ENCODE data around the gene RIMS4. TPM values are rescaled to one million over a fixed set of nuclear protein-coding genes. Genes with fewer than 3 reads are reported as not detected.

Gene RIMS4
- total RNA-seq, 1 donor from 2014 or later, result not detected

DNA sequence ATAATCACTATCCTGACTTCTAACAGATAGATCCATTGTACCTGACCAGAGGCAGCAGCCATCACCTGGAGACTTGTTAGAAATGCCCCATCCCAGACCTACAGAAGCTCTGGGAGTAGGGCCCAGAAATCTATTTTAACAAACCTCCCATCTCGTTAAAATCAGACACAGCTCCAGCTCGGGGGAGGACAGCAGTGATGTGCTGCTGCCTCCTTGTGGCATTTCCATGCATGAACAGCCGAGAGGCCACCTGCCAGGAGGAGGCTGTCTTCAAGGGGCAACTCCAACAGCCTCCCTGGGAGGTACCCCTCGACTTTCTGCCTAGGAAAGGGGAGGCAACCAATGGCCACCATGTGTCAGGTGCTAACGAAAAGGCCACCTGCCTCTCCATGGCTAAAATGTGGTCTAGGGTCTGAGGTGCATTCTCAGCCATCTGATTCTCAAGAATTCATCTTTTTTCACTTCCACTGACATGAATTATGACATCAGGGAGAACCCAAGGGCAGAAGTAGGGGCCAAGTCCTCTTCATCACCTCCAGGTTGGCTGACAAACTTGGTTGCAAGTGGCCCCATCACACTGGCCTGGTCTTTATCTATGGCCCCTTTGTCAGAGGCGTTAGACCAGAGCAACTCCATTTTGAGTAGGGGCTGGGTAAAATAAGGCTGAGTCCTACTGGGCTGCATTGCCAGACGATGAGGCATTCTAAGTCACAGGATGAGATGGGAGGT, 76.8 kb downstream of the RIMS4 start:
- ATAC-seq (ENCODE audit: low read depth) (peak; percentile 74), DNase-seq (peak; percentile 27)
- Mint-ChIP-seq H3K27ac (no peak overlapping the region), H3K27me3 (no peaks in the 10 kb centered on the region), H3K9me3 (peaks cover 2% of the 10 kb centered on the region), H3K4me1 (peaks cover 8% of the 10 kb centered on the region), H3K36me3 (ENCODE audit: low read depth) (no peaks in the 10 kb centered on the region), H3K4me3 (no peak overlapping the region)
- ChIA-PET CTCF (interaction anchor here (1.0 to 2.0 kb wide), 7 partner anchors 48 to 516 kb away, joined by 3 to 11 read pairs (median 5); no protein-coding TSS in a partner anchor), POLR2A (no interaction called here)
- TF ChIP-seq, protein P1, sequence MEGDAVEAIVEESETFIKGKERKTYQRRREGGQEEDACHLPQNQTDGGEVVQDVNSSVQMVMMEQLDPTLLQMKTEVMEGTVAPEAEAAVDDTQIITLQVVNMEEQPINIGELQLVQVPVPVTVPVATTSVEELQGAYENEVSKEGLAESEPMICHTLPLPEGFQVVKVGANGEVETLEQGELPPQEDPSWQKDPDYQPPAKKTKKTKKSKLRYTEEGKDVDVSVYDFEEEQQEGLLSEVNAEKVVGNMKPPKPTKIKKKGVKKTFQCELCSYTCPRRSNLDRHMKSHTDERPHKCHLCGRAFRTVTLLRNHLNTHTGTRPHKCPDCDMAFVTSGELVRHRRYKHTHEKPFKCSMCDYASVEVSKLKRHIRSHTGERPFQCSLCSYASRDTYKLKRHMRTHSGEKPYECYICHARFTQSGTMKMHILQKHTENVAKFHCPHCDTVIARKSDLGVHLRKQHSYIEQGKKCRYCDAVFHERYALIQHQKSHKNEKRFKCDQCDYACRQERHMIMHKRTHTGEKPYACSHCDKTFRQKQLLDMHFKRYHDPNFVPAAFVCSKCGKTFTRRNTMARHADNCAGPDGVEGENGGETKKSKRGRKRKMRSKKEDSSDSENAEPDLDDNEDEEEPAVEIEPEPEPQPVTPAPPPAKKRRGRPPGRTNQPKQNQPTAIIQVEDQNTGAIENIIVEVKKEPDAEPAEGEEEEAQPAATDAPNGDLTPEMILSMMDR (IDR thresholded peaks at IDR 0.05), result no peak
- intact Hi-C loops (cut with micrococcal nuclease), result loop anchor here (1.0 to 5.0 kb wide), 8 partner anchors 48 to 516 kb away; partner anchors contain the start of genes FITM2 and SERINC3

DNA sequence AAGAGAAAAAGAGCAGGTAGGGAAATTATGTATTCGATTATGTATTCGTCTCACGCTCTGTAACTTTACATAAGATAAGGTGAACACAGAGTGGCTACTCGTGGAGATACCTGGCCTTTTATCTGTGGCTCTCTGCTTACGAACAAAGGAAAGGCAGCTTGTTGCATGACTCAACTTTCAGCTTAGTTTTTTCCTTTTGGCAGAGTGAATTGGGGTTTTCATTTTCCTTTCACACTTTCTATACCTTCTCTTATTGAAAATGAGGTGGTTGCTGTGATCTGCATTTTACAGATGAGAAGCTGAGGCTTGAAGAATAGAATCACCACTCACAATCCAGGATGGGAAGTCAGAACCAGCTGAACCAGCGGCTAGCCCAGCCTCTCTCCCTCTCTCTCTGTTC, 78.0 kb downstream of the RIMS4 start:
- Mint-ChIP-seq H3K27ac (no peak overlapping the region), H3K4me1 (peaks cover 8% of the 10 kb centered on the region), H3K36me3 (ENCODE audit: low read depth) (no peaks in the 10 kb centered on the region), H3K9me3 (peaks cover 2% of the 10 kb centered on the region), H3K4me3 (no peak overlapping the region), H3K27me3 (no peaks in the 10 kb centered on the region)
- TF ChIP-seq, protein P1 (IDR thresholded peaks at IDR 0.05), result no peak
- ChIA-PET POLR2A (no interaction called here), CTCF (interaction anchor here (0.5 to 2.0 kb wide), 7 partner anchors 47 to 515 kb away, joined by 3 to 11 read pairs (median 5); no protein-coding TSS in a partner anchor)
- DNase-seq (no peak), ATAC-seq (ENCODE audit: low read depth) (no peak)
- intact Hi-C loops (cut with micrococcal nuclease), result loop anchor here (5.0 kb wide), 2 partner anchors 115 to 210 kb away; partner anchors contain the start of gene SERINC3

DNA sequence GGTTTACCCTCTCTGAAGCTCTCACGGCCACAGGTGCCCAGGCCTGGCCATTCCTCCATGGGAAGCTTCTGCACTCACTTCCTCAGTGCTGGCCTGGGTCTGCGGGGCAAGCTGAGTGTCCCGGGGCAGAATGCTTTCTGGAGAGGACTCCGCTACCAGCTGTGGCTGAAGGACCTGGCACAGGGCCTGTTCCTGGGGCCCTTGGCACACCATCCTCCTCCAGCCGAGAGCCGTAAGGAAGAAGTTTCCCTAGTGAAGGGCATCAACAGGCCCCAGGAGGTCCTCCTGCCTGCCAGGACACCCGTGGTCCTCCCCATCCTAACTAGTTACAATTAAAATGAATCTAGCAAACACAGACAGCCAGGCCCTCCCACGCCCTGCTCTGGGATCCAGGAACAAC, 78.7 kb downstream of the RIMS4 start:
- POLR2A ChIA-PET, result no interaction called here
- no peaks in the 10 kb centered on the region for H3K36me3 Mint-ChIP-seq (ENCODE audit: low read depth)
- intact Hi-C loops (cut with micrococcal nuclease), result loop anchor here (5.0 kb wide), 2 partner anchors 114 to 209 kb away; partner anchors contain the start of gene SERINC3
- H3K9me3 Mint-ChIP-seq, result peaks cover 2% of the 10 kb centered on the region
- DNase-seq, result no peak
- TF ChIP-seq, protein P1 (IDR thresholded peaks at IDR 0.05), result no peak
- no peak overlapping the region for H3K4me3 Mint-ChIP-seq
- no peaks in the 10 kb centered on the region for H3K27me3 Mint-ChIP-seq
- no peak for ATAC-seq (ENCODE audit: low read depth)
- CTCF ChIA-PET, result interaction anchor here (1.6 to 2.0 kb wide), 4 partner anchors 47 to 347 kb away, joined by 4 to 11 read pairs (median 6); no protein-coding TSS in a partner anchor
- H3K27ac Mint-ChIP-seq, result no peak overlapping the region
- peaks cover 6% of the 10 kb centered on the region for H3K4me1 Mint-ChIP-seq

DNA sequence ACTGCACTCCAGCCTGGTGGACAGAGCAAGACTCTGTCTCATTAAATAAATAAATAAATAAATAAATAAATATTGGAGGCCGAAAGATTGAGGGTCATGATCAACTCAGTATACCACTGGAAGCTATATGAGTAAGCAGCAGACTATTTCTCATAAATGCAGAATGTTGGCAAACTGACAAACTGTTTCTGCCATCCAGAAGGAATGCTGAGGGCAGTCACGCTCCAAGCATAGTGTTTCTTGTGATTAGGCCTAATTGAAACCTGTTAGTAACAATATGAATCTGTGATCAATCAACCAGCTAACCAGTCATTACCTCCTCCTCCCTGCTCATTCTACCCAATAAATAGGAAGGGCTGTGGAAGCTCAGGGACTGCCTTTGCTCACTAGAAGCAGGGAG, 79.9 kb downstream of the RIMS4 start:
- no peak overlapping the region for H3K4me3 Mint-ChIP-seq
- DNase-seq (no peak), ATAC-seq (ENCODE audit: low read depth) (no peak)
- no peak overlapping the region for H3K27ac Mint-ChIP-seq
- H3K27me3 Mint-ChIP-seq, result no peaks in the 10 kb centered on the region
- no peaks in the 10 kb centered on the region for H3K9me3 Mint-ChIP-seq
- POLR2A ChIA-PET, result no interaction called here
- intact Hi-C loops (cut with micrococcal nuclease), result loop anchor here (5.0 kb wide), 2 partner anchors 113 to 208 kb away; partner anchors contain the start of gene SERINC3
- TF ChIP-seq, protein P1 (IDR thresholded peaks at IDR 0.05), result no peak
- no peaks in the 10 kb centered on the region for H3K36me3 Mint-ChIP-seq (ENCODE audit: low read depth)
- no peaks in the 10 kb centered on the region for H3K4me1 Mint-ChIP-seq
- CTCF ChIA-PET, result interaction anchor here (0.9 kb wide), 1 partner anchor 17 kb away, joined by 4 read pairs; no protein-coding TSS in a partner anchor

DNA sequence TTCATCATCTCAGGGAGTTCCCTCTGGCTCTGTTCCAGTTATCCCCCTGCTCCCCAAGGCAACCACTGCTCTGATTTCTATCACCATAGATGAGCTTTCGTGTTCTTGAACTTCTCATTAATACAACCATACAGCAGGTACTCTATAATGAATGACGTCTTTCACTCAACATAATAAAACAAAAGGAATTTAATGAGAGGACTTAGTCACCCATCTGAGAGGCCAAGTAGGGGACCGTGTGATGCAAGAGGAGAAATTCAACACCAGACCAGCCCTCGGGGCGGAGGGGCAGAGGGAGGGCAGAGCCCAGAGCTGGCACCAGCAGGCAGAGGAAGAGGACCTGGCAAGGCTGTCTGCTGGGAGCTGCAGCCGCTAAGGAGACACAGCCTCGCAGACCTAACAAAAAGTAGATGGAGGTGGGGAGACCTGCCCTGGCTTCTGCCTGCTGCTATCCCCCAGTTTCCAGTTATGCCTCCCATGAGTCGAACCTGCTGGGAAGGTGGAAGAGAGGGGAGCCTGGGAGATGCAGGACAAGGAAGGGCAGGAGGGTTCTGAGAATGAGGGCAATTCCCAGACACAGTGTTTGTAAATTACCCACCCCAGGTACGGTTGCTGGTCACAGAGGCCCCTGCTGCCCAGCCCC, 81.4 kb downstream of the RIMS4 start:
- ChIA-PET CTCF (no interaction called here), POLR2A (no interaction called here)
- H3K36me3 Mint-ChIP-seq (ENCODE audit: low read depth), result no peaks in the 10 kb centered on the region
- DNase-seq (no peak), ATAC-seq (ENCODE audit: low read depth) (no peak)
- no peaks in the 10 kb centered on the region for H3K27me3 Mint-ChIP-seq
- H3K9me3 Mint-ChIP-seq, result no peaks in the 10 kb centered on the region
- no peaks in the 10 kb centered on the region for H3K4me1 Mint-ChIP-seq
- TF ChIP-seq, protein P1 (IDR thresholded peaks at IDR 0.05), result no peak
- intact Hi-C loops (cut with micrococcal nuclease), result no loop called here
- H3K4me3 Mint-ChIP-seq, result no peak overlapping the region
- H3K27ac Mint-ChIP-seq, result no peak overlapping the region
